Uterus (tissue), 2 donors: ENCODE data around the gene TMEM150A.

Experiments
- POLR2A ChIP-seq, 2 donors: fragments of 450-650 bp; IDR thresholded peaks; one replicate each; pipeline ENCODE4 v1.6.1; 2016; ENCODE audit warnings: antibody characterized with exemption in 2 of 2, mild to moderate bottlenecking in 1 of 2, moderate library complexity in 1 of 2
- TF ChIP-seq, protein P1 (sequence below), 4 experiments: fragments of 200-600 bp in 2 of 4; fragments of 450-650 bp in 2 of 4; sonication (generic) in 2 of 4; IDR thresholded peaks; one replicate each; pipeline ENCODE4 v1.5.1; 2016 to 2019; ENCODE audit warnings: antibody characterized with exemption in 4 of 4, mild to moderate bottlenecking in 2 of 4, moderate library complexity in 1 of 4

DNA sequence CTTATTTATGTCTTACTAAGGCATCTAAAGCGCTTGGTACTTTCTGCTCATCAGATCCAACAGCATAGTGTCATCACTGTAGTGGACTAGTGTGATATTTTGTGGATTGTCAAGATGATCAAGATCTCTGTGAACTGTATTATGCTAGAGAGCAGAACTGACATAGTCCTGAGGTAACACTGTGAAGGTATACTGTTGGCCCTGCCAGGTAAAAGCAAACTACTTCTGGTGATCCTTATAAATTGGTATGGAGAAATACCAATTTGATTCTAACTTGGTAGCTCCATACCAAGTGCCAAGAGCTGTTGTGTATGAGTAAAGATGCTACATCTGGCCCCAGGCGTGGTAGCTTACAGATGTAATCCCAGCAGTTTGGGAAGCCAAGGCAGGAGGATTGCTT, 49.6 kb upstream of the TMEM150A start:
- TF ChIP-seq POLR2A (IDR thresholded peaks at IDR 0.05) = no peak
- TF ChIP-seq, protein P1, sequence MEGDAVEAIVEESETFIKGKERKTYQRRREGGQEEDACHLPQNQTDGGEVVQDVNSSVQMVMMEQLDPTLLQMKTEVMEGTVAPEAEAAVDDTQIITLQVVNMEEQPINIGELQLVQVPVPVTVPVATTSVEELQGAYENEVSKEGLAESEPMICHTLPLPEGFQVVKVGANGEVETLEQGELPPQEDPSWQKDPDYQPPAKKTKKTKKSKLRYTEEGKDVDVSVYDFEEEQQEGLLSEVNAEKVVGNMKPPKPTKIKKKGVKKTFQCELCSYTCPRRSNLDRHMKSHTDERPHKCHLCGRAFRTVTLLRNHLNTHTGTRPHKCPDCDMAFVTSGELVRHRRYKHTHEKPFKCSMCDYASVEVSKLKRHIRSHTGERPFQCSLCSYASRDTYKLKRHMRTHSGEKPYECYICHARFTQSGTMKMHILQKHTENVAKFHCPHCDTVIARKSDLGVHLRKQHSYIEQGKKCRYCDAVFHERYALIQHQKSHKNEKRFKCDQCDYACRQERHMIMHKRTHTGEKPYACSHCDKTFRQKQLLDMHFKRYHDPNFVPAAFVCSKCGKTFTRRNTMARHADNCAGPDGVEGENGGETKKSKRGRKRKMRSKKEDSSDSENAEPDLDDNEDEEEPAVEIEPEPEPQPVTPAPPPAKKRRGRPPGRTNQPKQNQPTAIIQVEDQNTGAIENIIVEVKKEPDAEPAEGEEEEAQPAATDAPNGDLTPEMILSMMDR (IDR thresholded peaks at IDR 0.05) = no peak
